ENCODE data around the gene TBC1D10A. TPM values are rescaled to one million over a fixed set of nuclear protein-coding genes. Genes with fewer than 3 reads are reported as not detected.

TBC1D10A gene
- total RNA-seq, 2 donors from 2014 or later = 12.1 to 13.7 TPM

GRCh38 chr22:30356449-30357235 is 29.9 kb upstream of the TBC1D10A start, which contains the start of the genes CCDC157 and SF3A1:
Gene CCDC157, plus strand, starts transcription at chr22:30357007. Its CDS starts 8,994 bp downstream, at chr22:30366001.
Gene SF3A1, minus strand, starts transcription at chr22:30356894. Its CDS starts 102 bp downstream, at chr22:30356792.
- no peak for TF ChIP-seq CTCF (conservative IDR thresholded peaks at IDR 0.05)
- Mint-ChIP-seq H3K4me3 (peak within 1 kb of the TSS; percentile 97), H3K27me3 (ENCODE audit: insufficient read depth) (peaks cover 2% of the 10 kb centered on the region), H3K4me1 (peaks cover 25% of the 10 kb centered on the region), H3K9me3 (no peaks in the 10 kb centered on the region), H3K27ac (peak within 1 kb of the TSS; percentile 97), H3K36me3 (ENCODE audit: low read depth) (peaks cover 19% of the 10 kb centered on the region)
- H3K27me3 ChIP-seq (ENCODE audit: control insufficient read depth, insufficient read depth, low read length, poor library complexity, severe bottlenecking) = no peaks in the 10 kb centered on the region
- H3K4me3 ChIP-seq (ENCODE audit: low read length) = peak within 1 kb of the TSS; percentile 99
- H3K9ac ChIP-seq (ENCODE audit: extremely low read depth, low read length, poor library complexity, severe bottlenecking) = peak within 1 kb of the TSS; percentile 94
- H3K9me3 ChIP-seq (ENCODE audit: control insufficient read depth, low read length) = no peaks in the 10 kb centered on the region
- DNase-seq = peak; percentile 96
- H3K36me3 ChIP-seq (ENCODE audit: control insufficient read depth, insufficient read depth, low read length) = peaks cover 23% of the 10 kb centered on the region
- H3K27ac ChIP-seq (ENCODE audit: low read depth, low read length) = peak within 1 kb of the TSS; percentile 95
- peaks cover 5% of the 10 kb centered on the region for H3K4me1 ChIP-seq (ENCODE audit: control insufficient read depth, insufficient read depth, low read length)
- WGBS, 2 experiments (ENCODE audit: insufficient coverage in 1 of 2, insufficient read length in 1 of 2) = 0 to 1% methylated on average over 37 to 91 of the region's 91 CpGs

GRCh38 chr22:30354644-30355043 is 27.9 kb upstream of the TBC1D10A start:
- no peak for DNase-seq
- Histone ChIP-seq H3K4me3 (ENCODE audit: low read length) (peak overlapping the region; percentile 99), H3K27ac (ENCODE audit: low read depth, low read length) (no peak overlapping the region), H3K9me3 (ENCODE audit: control insufficient read depth, low read length) (no peaks in the 10 kb centered on the region), H3K36me3 (ENCODE audit: control insufficient read depth, insufficient read depth, low read length) (peaks cover 37% of the 10 kb centered on the region), H3K4me1 (ENCODE audit: control insufficient read depth, insufficient read depth, low read length) (peaks cover 5% of the 10 kb centered on the region), H3K27me3 (ENCODE audit: control insufficient read depth, insufficient read depth, low read length, poor library complexity, severe bottlenecking) (no peaks in the 10 kb centered on the region), H3K9ac (ENCODE audit: extremely low read depth, low read length, poor library complexity, severe bottlenecking) (peak overlapping the region; percentile 8)
- peaks cover 25% of the 10 kb centered on the region for H3K4me1 Mint-ChIP-seq
- H3K36me3 Mint-ChIP-seq (ENCODE audit: low read depth) = peaks cover 36% of the 10 kb centered on the region
- peak overlapping the region; percentile 60 for H3K27ac Mint-ChIP-seq
- H3K9me3 Mint-ChIP-seq = no peaks in the 10 kb centered on the region
- H3K27me3 Mint-ChIP-seq (ENCODE audit: insufficient read depth) = peaks cover 2% of the 10 kb centered on the region
- WGBS, 2 experiments (ENCODE audit: insufficient coverage in 1 of 2, insufficient read length in 1 of 2) = 90 to 93% methylated on average over 4 to 5 of the region's 5 CpGs
- no peak overlapping the region for H3K4me3 Mint-ChIP-seq
- TF ChIP-seq CTCF (conservative IDR thresholded peaks at IDR 0.05) = no peak

GRCh38 chr22:30351226-30351625 is 24.5 kb upstream of the TBC1D10A start:
- H3K36me3 Mint-ChIP-seq (ENCODE audit: low read depth) = peaks cover 57% of the 10 kb centered on the region
- Histone ChIP-seq H3K4me3 (ENCODE audit: low read length) (no peak overlapping the region), H3K27me3 (ENCODE audit: control insufficient read depth, insufficient read depth, low read length, poor library complexity, severe bottlenecking) (no peaks in the 10 kb centered on the region), H3K9ac (ENCODE audit: extremely low read depth, low read length, poor library complexity, severe bottlenecking) (no peak overlapping the region), H3K36me3 (ENCODE audit: control insufficient read depth, insufficient read depth, low read length) (peaks cover 65% of the 10 kb centered on the region), H3K9me3 (ENCODE audit: control insufficient read depth, low read length) (no peaks in the 10 kb centered on the region), H3K27ac (ENCODE audit: low read depth, low read length) (no peak overlapping the region), H3K4me1 (ENCODE audit: control insufficient read depth, insufficient read depth, low read length) (no peaks in the 10 kb centered on the region)
- H3K27ac Mint-ChIP-seq = no peak overlapping the region
- no peak for TF ChIP-seq CTCF (conservative IDR thresholded peaks at IDR 0.05)
- H3K27me3 Mint-ChIP-seq (ENCODE audit: insufficient read depth) = no peaks in the 10 kb centered on the region
- peaks cover 18% of the 10 kb centered on the region for H3K4me1 Mint-ChIP-seq
- H3K4me3 Mint-ChIP-seq = no peak overlapping the region
- DNase-seq = no peak
- 89 to 96% methylated on average over 3 of the region's 3 CpGs for WGBS, 2 experiments (ENCODE audit: insufficient coverage in 1 of 2, insufficient read length in 1 of 2)
- H3K9me3 Mint-ChIP-seq = no peaks in the 10 kb centered on the region
